ENCODE measurements around the gene FAM89A.

DNA sequence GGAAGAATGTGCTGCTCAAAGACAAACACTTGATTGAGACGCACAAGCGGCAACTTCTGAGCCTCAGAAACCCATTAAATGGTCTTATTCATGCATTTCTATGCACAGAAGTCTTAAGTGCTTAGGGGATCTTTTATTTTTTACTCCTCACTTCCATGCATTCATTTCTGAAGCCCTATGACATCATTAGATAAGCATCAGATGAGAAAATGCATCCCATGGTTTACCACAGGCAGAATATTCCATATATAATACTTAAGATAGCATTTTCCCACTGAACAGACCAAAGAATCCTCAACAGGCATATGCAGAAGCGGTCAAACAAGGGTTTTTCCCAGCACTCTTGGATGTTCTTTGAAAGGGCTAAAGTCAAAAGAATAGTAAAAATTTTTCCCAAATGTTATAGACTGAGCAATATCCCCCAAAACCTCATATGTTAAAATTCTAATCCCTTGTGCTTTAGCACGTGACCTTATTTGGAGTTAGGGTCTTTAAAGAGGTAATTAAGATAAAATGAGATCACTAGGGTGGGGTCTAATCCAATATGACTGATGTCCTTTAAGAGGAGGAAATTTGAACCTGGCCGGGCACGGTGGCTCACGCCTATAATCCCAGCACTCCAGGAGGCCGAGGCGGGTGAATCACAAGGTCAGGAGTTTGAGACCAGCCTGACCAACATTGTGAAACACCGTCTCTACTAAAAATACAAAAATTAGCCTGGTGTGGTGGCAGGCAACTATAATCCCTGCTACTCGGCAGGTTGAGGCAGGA, 22.6 kb upstream of the FAM89A start:
- TF ChIP-seq, protein P1, sequence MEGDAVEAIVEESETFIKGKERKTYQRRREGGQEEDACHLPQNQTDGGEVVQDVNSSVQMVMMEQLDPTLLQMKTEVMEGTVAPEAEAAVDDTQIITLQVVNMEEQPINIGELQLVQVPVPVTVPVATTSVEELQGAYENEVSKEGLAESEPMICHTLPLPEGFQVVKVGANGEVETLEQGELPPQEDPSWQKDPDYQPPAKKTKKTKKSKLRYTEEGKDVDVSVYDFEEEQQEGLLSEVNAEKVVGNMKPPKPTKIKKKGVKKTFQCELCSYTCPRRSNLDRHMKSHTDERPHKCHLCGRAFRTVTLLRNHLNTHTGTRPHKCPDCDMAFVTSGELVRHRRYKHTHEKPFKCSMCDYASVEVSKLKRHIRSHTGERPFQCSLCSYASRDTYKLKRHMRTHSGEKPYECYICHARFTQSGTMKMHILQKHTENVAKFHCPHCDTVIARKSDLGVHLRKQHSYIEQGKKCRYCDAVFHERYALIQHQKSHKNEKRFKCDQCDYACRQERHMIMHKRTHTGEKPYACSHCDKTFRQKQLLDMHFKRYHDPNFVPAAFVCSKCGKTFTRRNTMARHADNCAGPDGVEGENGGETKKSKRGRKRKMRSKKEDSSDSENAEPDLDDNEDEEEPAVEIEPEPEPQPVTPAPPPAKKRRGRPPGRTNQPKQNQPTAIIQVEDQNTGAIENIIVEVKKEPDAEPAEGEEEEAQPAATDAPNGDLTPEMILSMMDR (IDR thresholded peaks at IDR 0.05): no peak
- TF ChIP-seq POLR2A (IDR thresholded peaks at IDR 0.05) (no peak), POLR2AphosphoS5 (IDR thresholded peaks at IDR 0.05) (no peak)

Measured in breast epithelium (tissue), 3 donors.